Measurements from ENCODE around the gene SPATA32.

Gene SPATA32

DNA sequence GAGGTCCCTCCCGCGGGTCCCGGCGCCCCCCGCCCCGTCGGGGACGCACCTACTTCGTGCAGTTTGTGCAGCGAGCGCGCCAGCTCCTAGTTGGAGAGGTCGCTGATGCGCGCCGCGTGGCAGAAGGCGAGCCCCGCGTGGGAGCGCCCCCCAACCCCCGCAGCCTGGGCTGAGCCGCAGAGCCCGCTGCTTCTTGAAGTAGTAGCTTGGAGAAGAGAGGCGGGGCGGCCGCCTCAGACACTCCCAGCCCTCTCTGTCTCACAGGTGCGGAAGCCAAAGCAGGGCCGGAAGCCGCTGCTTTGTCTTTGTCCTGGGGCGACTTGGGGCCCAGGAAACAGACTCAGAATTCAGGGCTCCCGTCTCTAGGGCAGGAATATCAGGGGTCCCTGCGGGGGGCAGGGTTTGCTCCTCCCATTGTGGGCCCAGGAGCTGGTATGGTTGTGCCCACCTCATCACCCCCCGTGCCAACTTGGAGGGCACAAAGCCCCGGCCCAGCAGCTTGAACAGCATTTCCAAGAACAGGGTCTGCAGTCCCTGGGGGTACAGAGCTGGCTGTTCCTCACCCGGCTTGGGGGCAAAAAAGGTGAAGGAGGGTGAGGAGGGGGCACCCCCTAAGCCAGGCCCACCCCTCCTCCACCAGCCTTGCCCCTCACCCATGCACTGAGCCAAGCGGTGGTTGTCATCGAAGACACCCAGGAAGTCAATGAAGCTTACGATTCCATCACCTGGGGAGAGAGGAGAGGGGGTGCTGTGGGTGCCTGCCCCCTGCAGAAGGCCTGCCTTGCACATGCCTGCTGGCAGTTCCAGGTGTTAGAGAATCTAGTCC is 13.5 kb downstream of the SPATA32 start:
- Histone ChIP-seq H3K9me3 (ENCODE audit: control insufficient read depth in 5 of 5, low read length in 5 of 5) (no peaks in the 10 kb centered on the region), H3K4me1 (ENCODE audit: control insufficient read depth in 5 of 5, insufficient read depth in 5 of 5, low read length in 5 of 5) (peaks cover 0 to 23% (median 21%) of the 10 kb centered on the region in 5 donors), H3K36me3 (ENCODE audit: control insufficient read depth in 5 of 5, insufficient read depth in 5 of 5, low read length in 5 of 5) (peaks cover 0 to 38% (median 26%) of the 10 kb centered on the region in 5 donors), H3K27me3 (ENCODE audit: control insufficient read depth in 5 of 5, insufficient read depth in 4 of 5, low read length in 5 of 5) (no peaks in the 10 kb centered on the region), H3K4me3 (ENCODE audit: low read depth in 1 of 5, low read length in 5 of 5) (peak overlapping the region in 4 of 5 donors; percentile 47 to 67 (median 58)), H3K27ac (ENCODE audit: low read depth, low read length) (no peak overlapping the region), H3K9ac (ENCODE audit: low read length in 5 of 5) (peak overlapping the region in 2 of 5 donors; percentile 22 to 30)

DNA sequence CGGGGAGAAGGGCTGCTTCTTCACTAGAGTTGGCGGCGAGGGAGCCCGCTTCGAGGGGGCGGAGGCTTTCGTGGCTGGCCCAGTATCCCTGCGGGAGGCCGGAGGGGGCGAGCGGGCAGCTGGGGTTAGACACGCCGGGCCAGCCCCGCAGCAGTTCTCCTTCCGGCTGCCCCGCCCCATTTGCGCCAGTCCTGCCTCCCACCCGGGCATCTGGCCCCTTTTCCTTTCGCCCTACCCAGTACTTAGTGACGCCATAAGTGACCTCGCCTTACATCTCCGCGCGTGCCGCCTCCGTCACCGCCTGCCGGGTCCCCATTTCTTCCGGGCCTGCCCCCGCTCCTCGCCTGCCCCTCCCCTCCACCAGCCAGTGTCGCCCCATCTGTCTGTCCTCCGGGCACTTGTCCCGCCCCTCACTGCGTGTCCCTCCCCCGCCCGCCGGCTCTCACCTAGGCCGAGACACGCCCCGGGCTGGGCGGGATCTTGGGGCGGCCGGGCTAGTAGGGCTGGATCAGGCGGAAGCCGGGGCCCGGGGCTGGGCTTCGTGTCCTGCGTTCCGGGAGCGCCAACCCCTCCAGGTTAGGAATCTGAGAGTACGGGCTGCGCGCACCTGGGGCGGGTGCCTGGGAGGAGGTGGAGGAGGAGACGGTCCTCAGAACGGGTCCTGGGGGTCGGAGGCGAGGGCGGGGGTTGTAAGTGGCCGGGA is 14.3 kb downstream of the SPATA32 start:
- no peak overlapping the region for H3K27ac ChIP-seq (ENCODE audit: low read depth, low read length)

DNA sequence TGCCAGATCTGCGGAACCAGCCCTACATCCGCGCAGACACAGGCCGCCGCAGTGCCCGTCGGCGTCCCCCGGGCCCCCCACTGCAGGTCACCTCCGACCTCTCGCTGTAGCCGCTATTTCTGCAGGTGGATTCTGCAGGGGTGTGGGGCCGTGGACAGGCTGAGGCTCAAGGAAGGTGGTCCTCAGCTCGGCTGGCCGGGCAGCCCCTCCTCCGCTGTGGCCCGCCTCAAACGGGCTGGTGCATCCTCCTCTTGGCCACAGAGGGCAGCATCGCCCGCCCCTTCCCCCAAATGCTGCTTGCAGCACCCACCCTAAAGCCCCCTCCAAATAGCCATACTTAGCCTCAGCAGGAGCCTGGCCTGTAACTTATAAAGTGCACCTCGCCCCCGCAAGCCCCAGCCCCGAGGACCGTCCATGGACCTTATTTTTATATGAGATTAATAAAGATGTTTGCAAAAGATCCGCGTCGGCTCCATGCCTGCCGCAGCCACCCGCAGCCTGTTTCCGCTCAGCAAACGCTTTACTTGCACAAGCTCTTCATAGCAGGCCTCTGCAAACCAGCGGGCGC is 14.9 kb downstream of the SPATA32 start:
- Histone ChIP-seq H3K27me3 (ENCODE audit: control insufficient read depth in 5 of 5, insufficient read depth in 4 of 5, low read length in 5 of 5) (no peaks in the 10 kb centered on the region), H3K36me3 (ENCODE audit: control insufficient read depth in 5 of 5, insufficient read depth in 5 of 5, low read length in 5 of 5) (peaks cover 0 to 52% (median 36%) of the 10 kb centered on the region in 5 donors), H3K4me3 (ENCODE audit: low read depth in 1 of 5, low read length in 5 of 5) (peak overlapping the region in 4 of 5 donors; percentile 47 to 67 (median 58)), H3K27ac (ENCODE audit: low read depth, low read length) (no peak overlapping the region), H3K9ac (ENCODE audit: low read length in 5 of 5) (peak overlapping the region in 2 of 5 donors; percentile 47 to 56), H3K9me3 (ENCODE audit: control insufficient read depth in 5 of 5, low read length in 5 of 5) (no peaks in the 10 kb centered on the region), H3K4me1 (ENCODE audit: control insufficient read depth in 5 of 5, insufficient read depth in 5 of 5, low read length in 5 of 5) (peaks cover 0 to 23% (median 20%) of the 10 kb centered on the region in 5 donors)

More for the DNA sequence above, 14.3 kb downstream of the SPATA32 start:
- H3K27me3 ChIP-seq (ENCODE audit: control insufficient read depth in 5 of 5, insufficient read depth in 4 of 5, low read length in 5 of 5), result no peaks in the 10 kb centered on the region
- peaks cover 0 to 23% (median 21%) of the 10 kb centered on the region in 5 donors for H3K4me1 ChIP-seq (ENCODE audit: control insufficient read depth in 5 of 5, insufficient read depth in 5 of 5, low read length in 5 of 5)
- peak overlapping the region in 2 of 5 donors; percentile 47 to 56 for H3K9ac ChIP-seq (ENCODE audit: low read length in 5 of 5)
- no peaks in the 10 kb centered on the region for H3K9me3 ChIP-seq (ENCODE audit: control insufficient read depth in 5 of 5, low read length in 5 of 5)
- H3K36me3 ChIP-seq (ENCODE audit: control insufficient read depth in 5 of 5, insufficient read depth in 5 of 5, low read length in 5 of 5), result peaks cover 0 to 45% (median 32%) of the 10 kb centered on the region in 5 donors
- peak overlapping the region in 4 of 5 donors; percentile 47 to 67 (median 58) for H3K4me3 ChIP-seq (ENCODE audit: low read depth in 1 of 5, low read length in 5 of 5)

DNA sequence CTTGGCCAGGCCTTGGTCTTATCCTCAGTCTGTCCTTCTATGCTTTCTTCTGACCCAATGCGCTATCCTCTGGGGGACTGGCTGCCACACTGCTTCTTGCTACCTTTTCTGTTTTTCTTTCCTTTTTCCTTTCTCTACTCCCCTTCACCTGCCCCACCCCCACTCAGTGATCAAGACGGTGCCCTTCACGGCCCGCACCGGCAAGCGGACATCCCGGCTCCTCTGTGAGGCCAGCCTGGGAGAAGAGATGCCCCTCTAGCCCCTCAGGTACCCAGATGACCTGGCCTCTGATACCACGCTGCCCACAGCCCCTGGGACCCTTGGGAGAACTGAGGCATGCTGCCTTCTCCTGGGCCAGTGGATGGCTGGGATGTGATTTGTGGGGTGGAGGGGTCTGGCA is 15.6 kb downstream of the SPATA32 start:
- no peaks in the 10 kb centered on the region for H3K27me3 ChIP-seq (ENCODE audit: control insufficient read depth in 5 of 5, insufficient read depth in 4 of 5, low read length in 5 of 5)
- peaks cover 0 to 23% (median 20%) of the 10 kb centered on the region in 5 donors for H3K4me1 ChIP-seq (ENCODE audit: control insufficient read depth in 5 of 5, insufficient read depth in 5 of 5, low read length in 5 of 5)
- no peak overlapping the region for H3K27ac ChIP-seq (ENCODE audit: low read depth, low read length)
- no peaks in the 10 kb centered on the region for H3K9me3 ChIP-seq (ENCODE audit: control insufficient read depth in 5 of 5, low read length in 5 of 5)
- peaks cover 0 to 55% (median 36%) of the 10 kb centered on the region in 5 donors for H3K36me3 ChIP-seq (ENCODE audit: control insufficient read depth in 5 of 5, insufficient read depth in 5 of 5, low read length in 5 of 5)
- peak overlapping the region in 2 of 5 donors; percentile 58 to 67 for H3K4me3 ChIP-seq (ENCODE audit: low read depth in 1 of 5, low read length in 5 of 5)
- H3K9ac ChIP-seq (ENCODE audit: low read length in 5 of 5), result no peak overlapping the region

DNA sequence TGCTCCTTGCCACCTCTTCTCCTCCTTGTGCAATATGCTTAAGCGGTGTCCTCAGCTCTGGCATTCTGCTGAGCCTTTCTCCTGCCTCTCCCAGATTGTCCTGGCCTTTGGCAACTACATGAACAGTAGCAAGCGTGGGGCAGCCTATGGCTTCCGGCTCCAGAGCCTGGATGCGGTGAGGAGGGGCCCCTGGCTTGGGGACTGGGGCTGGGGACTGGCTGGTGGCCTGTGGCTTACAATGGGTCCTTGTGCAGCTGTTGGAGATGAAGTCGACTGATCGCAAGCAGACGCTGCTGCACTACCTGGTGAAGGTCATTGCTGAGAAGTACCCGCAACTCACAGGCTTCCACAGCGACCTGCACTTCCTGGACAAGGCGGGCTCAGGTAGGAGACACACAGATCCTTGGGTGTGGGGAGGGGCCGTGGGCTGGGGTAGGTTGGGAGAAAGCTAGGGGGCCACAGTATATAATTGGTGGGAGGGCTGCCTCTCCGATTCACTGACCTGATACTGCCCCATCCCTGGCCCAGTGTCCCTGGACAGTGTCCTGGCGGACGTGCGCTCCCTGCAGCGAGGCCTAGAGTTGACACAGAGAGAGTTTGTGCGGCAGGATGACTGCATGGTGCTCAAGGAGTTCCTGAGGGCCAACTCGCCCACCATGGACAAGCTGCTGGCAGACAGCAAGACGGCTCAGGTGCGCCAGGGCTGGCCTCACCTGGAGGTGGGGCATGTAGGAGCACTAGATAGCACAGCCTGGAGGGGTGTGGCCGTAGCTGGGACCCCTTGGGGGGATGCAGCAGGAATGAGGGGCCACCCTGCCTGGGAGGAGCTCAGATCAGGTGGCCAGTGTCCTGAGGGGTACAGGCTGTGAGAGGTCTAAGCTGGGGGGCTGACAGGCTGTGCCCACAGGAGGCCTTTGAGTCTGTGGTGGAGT is 16.9 kb downstream of the SPATA32 start:
- Histone ChIP-seq H3K9me3 (ENCODE audit: control insufficient read depth in 5 of 5, low read length in 5 of 5) (no peaks in the 10 kb centered on the region), H3K36me3 (ENCODE audit: control insufficient read depth in 5 of 5, insufficient read depth in 5 of 5, low read length in 5 of 5) (peaks cover 0 to 66% (median 44%) of the 10 kb centered on the region in 5 donors), H3K4me1 (ENCODE audit: control insufficient read depth in 5 of 5, insufficient read depth in 5 of 5, low read length in 5 of 5) (peaks cover 0 to 23% (median 20%) of the 10 kb centered on the region in 5 donors), H3K9ac (ENCODE audit: low read length in 5 of 5) (no peak overlapping the region), H3K27ac (ENCODE audit: low read depth, low read length) (no peak overlapping the region), H3K4me3 (ENCODE audit: low read depth in 1 of 5, low read length in 5 of 5) (no peak overlapping the region), H3K27me3 (ENCODE audit: control insufficient read depth in 5 of 5, insufficient read depth in 4 of 5, low read length in 5 of 5) (no peaks in the 10 kb centered on the region)

DNA sequence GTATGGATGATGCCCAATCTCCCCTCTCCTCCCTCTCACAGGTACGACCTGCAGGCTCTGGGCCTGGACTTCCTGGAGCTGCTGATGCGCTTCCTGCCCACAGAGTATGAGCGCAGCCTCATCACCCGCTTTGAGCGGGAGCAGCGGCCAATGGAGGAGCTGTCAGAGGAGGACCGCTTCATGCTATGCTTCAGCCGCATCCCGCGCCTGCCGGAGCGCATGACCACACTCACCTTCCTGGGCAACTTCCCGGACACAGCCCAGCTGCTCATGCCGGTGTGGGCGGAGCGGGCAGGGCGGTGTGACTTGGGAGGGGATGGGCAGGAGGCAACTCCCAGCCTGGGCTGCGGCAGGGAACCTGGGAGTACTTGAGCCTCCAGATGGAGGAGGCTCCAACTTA is 18.1 kb downstream of the SPATA32 start:
- no peaks in the 10 kb centered on the region for H3K27me3 ChIP-seq (ENCODE audit: control insufficient read depth in 5 of 5, insufficient read depth in 4 of 5, low read length in 5 of 5)
- peaks cover 0 to 23% (median 20%) of the 10 kb centered on the region in 5 donors for H3K4me1 ChIP-seq (ENCODE audit: control insufficient read depth in 5 of 5, insufficient read depth in 5 of 5, low read length in 5 of 5)
- H3K4me3 ChIP-seq (ENCODE audit: low read depth in 1 of 5, low read length in 5 of 5), result no peak overlapping the region
- H3K9ac ChIP-seq (ENCODE audit: low read length in 5 of 5), result no peak overlapping the region
- no peaks in the 10 kb centered on the region for H3K9me3 ChIP-seq (ENCODE audit: control insufficient read depth in 5 of 5, low read length in 5 of 5)
- H3K36me3 ChIP-seq (ENCODE audit: control insufficient read depth in 5 of 5, insufficient read depth in 5 of 5, low read length in 5 of 5), result peaks cover 0 to 74% (median 52%) of the 10 kb centered on the region in 5 donors
- no peak overlapping the region for H3K27ac ChIP-seq (ENCODE audit: low read depth, low read length)

DNA sequence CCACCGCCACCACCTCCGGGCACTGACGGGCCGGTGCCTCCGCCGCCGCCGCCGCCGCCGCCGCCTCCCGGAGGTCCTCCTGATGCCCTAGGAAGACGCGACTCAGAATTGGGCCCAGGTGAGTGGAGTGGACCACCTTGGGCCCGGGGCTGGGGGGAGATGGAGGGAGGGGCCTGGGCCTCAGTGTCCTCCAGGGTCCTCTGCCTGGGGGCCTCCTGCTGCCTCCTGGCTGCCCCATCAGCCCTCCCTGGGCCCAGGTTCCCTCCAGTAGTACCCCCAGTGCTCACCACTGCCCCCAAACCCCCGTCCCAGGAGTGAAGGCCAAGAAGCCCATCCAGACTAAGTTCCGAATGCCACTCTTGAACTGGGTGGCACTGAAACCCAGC is 19.9 kb downstream of the SPATA32 start:
- Histone ChIP-seq H3K9me3 (ENCODE audit: control insufficient read depth in 5 of 5, low read length in 5 of 5) (no peaks in the 10 kb centered on the region), H3K4me1 (ENCODE audit: control insufficient read depth in 5 of 5, insufficient read depth in 5 of 5, low read length in 5 of 5) (peaks cover 0 to 8% (median 7%) of the 10 kb centered on the region in 5 donors), H3K9ac (ENCODE audit: low read length in 5 of 5) (no peak overlapping the region), H3K4me3 (ENCODE audit: low read depth in 1 of 5, low read length in 5 of 5) (no peak overlapping the region), H3K27me3 (ENCODE audit: control insufficient read depth in 5 of 5, insufficient read depth in 4 of 5, low read length in 5 of 5) (no peaks in the 10 kb centered on the region), H3K27ac (ENCODE audit: low read depth, low read length) (no peak overlapping the region), H3K36me3 (ENCODE audit: control insufficient read depth in 5 of 5, insufficient read depth in 5 of 5, low read length in 5 of 5) (peaks cover 0 to 92% (median 65%) of the 10 kb centered on the region in 5 donors)

DNA sequence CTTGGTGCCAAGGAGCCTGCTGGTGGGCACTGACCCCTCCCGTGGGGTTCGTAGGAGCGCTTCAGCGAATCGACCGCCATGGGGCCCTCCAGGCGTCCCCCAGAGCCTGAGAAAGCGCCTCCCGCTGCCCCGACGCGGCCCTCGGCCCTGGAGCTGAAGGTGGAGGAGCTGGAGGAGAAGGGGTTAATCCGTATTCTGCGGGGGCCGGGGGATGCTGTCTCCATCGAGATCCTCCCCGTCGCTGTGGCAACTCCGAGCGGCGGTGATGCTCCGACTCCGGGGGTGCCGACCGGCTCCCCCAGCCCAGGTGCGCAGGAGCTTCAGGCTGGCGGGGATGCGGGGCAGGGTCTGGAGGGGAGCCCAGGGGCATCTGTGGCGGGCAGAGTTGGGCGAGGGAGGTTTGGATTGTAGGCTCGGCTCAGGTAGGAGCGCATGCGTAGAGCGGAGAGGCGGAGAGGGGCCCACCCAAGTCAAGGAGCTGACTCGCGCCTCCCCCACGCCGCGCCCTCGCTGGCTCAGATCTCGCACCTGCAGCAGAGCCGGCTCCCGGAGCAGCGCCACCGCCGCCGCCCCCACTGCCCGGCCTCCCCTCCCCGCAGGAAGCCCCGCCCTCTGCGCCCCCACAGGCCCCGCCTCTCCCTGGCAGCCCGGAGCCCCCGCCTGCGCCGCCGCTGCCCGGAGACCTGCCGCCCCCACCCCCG is 20.4 kb downstream of the SPATA32 start:
- Histone ChIP-seq H3K27ac (ENCODE audit: low read depth, low read length) (no peak overlapping the region), H3K4me3 (ENCODE audit: low read depth in 1 of 5, low read length in 5 of 5) (no peak overlapping the region), H3K9ac (ENCODE audit: low read length in 5 of 5) (no peak overlapping the region), H3K4me1 (ENCODE audit: control insufficient read depth in 5 of 5, insufficient read depth in 5 of 5, low read length in 5 of 5) (peaks cover 0 to 3% (median 1%) of the 10 kb centered on the region in 5 donors), H3K9me3 (ENCODE audit: control insufficient read depth in 5 of 5, low read length in 5 of 5) (no peaks in the 10 kb centered on the region), H3K27me3 (ENCODE audit: control insufficient read depth in 5 of 5, insufficient read depth in 4 of 5, low read length in 5 of 5) (no peaks in the 10 kb centered on the region), H3K36me3 (ENCODE audit: control insufficient read depth in 5 of 5, insufficient read depth in 5 of 5, low read length in 5 of 5) (peaks cover 0 to 88% (median 63%) of the 10 kb centered on the region in 5 donors)

DNA sequence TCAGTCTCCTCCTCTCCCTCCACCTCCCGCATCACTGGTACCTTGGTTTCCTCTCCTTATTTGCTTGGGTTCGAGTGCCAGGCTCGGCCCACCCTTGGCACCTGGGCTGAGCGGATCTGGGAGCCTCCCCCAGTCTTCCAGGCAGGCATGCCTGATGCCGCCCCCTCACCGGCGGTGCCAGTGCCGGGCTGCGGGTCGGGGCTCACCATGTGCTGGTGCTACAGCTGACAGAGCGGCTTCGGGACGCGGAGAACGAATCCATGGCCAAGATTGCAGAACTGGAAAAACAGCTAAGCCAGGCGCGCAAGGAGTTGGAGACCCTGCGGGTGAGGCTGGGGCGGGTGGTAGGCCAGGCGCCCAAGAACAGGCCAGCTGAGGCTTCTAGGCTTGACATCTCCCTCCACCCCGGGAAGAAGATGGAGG is 21.0 kb downstream of the SPATA32 start:
- Histone ChIP-seq H3K4me1 (ENCODE audit: control insufficient read depth in 5 of 5, insufficient read depth in 5 of 5, low read length in 5 of 5) (no peaks in the 10 kb centered on the region), H3K9ac (ENCODE audit: low read length in 5 of 5) (no peak overlapping the region), H3K9me3 (ENCODE audit: control insufficient read depth in 5 of 5, low read length in 5 of 5) (no peaks in the 10 kb centered on the region), H3K36me3 (ENCODE audit: control insufficient read depth in 5 of 5, insufficient read depth in 5 of 5, low read length in 5 of 5) (peaks cover 0 to 88% (median 61%) of the 10 kb centered on the region in 5 donors), H3K27me3 (ENCODE audit: control insufficient read depth in 5 of 5, insufficient read depth in 4 of 5, low read length in 5 of 5) (no peaks in the 10 kb centered on the region), H3K4me3 (ENCODE audit: low read depth in 1 of 5, low read length in 5 of 5) (no peak overlapping the region), H3K27ac (ENCODE audit: low read depth, low read length) (no peak overlapping the region)

All from subcutaneous abdominal adipose tissue (tissue), 5 donors.